Measurements from ENCODE around the gene NLRC3.

The NLRC3 gene

DNA sequence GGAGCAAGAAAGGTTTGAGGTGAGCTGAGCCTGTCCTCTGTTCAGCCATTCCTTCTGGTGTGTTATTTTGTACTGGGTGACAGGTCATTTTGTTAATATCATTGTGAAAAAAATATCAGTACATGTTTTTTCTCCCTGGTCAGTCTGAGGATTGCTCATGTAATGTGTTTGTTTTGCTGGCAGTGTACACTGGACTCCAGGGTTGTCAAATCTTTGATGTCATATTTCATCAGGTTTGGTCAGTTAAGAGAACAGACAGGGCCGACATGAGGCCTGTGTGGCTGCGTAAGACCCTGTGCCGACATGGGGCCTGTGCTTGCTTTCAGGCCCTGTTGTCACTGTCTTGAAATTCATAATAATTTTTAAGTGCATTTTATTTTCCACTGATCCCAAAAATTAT, 53.9 kb downstream of the NLRC3 start:
- H3K27ac ChIP-seq (ENCODE audit: low read depth, low read length), result no peak overlapping the region
- no peaks in the 10 kb centered on the region for H3K4me1 ChIP-seq (ENCODE audit: insufficient read depth, low read length)
- H3K27me3 ChIP-seq (ENCODE audit: insufficient read depth, low read length), result no peaks in the 10 kb centered on the region
- H3K4me3 ChIP-seq (ENCODE audit: low read length), result no peak overlapping the region
- H3K36me3 ChIP-seq (ENCODE audit: insufficient read depth, low read length), result peaks cover 57% of the 10 kb centered on the region
- H3K9me3 ChIP-seq (ENCODE audit: insufficient read depth, low read depth, low read length), result 0 out of 2 replicates have a peak, but pooled peaks cover 3% of the 10 kb centered on the region
- WGBS, result 96% methylated on average over 3 of the region's 3 CpGs
- H3K9ac ChIP-seq (ENCODE audit: low read depth, low read length), result no peak overlapping the region

DNA sequence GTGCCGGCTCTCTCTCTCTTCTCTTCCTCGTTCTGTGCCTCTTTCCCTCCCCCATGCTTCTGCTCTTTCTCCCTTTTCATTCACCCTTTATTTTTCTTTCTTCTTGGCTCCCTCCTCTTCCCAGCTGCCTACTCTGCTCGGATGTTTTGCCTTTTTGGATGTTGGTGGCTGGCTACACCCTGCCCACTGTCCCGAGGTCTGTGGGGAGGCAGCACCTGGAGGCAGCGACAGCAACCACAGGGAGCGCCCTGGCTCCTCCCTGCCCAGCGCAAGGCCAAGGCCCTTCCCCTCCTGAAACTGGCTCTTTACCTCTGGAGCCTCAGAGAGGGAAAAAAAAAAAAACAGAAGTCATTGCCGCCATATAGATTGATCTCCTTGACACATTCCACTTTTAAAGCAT, 56.4 kb downstream of the NLRC3 start:
- Histone ChIP-seq H3K4me3 (ENCODE audit: low read length) (no peak overlapping the region), H3K9ac (ENCODE audit: low read depth, low read length) (no peak overlapping the region), H3K27me3 (ENCODE audit: insufficient read depth, low read length) (no peaks in the 10 kb centered on the region), H3K36me3 (ENCODE audit: insufficient read depth, low read length) (peaks cover 53% of the 10 kb centered on the region), H3K9me3 (ENCODE audit: insufficient read depth, low read depth, low read length) (no peaks in the 10 kb centered on the region), H3K27ac (ENCODE audit: low read depth, low read length) (no peak overlapping the region), H3K4me1 (ENCODE audit: insufficient read depth, low read length) (no peaks in the 10 kb centered on the region)
- 75% methylated on average over 8 of the region's 8 CpGs for WGBS

DNA sequence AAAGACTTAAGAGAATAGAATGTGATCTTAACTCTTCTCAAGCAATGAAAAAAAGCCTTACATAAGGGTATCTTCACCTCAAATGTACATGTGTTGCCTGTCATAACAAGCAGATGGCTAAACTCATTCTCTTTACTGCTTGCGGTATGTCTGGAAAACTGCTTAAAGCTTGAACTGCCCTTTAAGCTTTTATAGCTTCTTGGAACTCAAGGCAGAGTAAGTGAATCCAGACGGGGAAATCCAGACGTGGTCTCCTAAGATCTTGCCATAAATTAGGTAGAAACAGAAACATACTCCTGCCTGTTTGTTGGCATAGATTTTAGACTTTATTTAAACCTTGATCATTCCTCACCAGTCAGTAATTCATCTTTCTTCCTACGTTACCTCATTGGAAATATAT, 56.8 kb downstream of the NLRC3 start:
- no peak overlapping the region for H3K27ac ChIP-seq (ENCODE audit: low read depth, low read length)
- H3K36me3 ChIP-seq (ENCODE audit: insufficient read depth, low read length), result peaks cover 57% of the 10 kb centered on the region
- H3K27me3 ChIP-seq (ENCODE audit: insufficient read depth, low read length), result no peaks in the 10 kb centered on the region
- no peak overlapping the region for H3K9ac ChIP-seq (ENCODE audit: low read depth, low read length)
- H3K9me3 ChIP-seq (ENCODE audit: insufficient read depth, low read depth, low read length), result no peaks in the 10 kb centered on the region
- WGBS, result 95% methylated on average over 4 of the region's 4 CpGs
- H3K4me3 ChIP-seq (ENCODE audit: low read length), result no peak overlapping the region
- H3K4me1 ChIP-seq (ENCODE audit: insufficient read depth, low read length), result no peaks in the 10 kb centered on the region

DNA sequence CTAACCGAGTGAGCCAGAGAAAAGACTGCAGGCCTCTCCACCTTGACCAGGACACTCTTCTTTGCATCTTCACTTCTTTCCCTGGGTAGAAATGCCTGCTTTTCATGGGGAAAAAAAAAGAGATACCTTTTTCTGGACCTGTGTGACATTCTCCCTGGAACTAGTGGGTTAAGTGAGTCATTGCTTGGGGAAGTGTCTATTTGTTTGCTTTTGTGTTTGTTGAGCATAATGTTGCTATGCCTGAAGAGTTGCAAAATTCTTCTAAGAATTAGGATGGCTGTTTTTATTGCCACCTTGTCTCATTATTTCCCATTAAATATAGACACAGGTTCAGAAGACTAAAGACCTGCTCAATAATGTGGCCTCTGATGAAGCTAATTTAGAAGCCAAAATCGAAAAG, 57.6 kb downstream of the NLRC3 start:
- no peaks in the 10 kb centered on the region for H3K4me1 ChIP-seq (ENCODE audit: insufficient read depth, low read length)
- H3K9me3 ChIP-seq (ENCODE audit: insufficient read depth, low read depth, low read length), result no peaks in the 10 kb centered on the region
- no peak overlapping the region for H3K4me3 ChIP-seq (ENCODE audit: low read length)
- WGBS, result 95% methylated on average over 2 of the region's 2 CpGs
- no peak overlapping the region for H3K27ac ChIP-seq (ENCODE audit: low read depth, low read length)
- no peaks in the 10 kb centered on the region for H3K27me3 ChIP-seq (ENCODE audit: insufficient read depth, low read length)
- H3K36me3 ChIP-seq (ENCODE audit: insufficient read depth, low read length), result peaks cover 61% of the 10 kb centered on the region
- no peak overlapping the region for H3K9ac ChIP-seq (ENCODE audit: low read depth, low read length)

DNA sequence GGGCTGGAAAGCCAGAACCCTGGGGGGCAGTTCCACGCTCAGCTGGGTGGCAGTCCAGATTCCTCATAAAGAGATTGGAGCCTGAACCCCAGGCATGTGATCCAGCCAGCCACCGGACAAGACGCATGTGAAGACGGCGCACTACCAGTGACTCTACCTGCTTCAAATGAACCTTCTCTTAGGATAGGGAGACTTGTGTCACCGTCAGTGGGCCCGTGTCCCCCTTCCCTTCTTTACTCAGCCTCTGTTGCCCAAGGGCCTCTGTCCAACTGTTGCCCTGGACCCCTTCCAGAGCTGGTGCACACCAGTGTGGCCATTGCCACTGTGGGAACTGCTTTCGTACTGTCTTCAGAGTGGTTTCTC, 58.2 kb downstream of the NLRC3 start:
- no peak overlapping the region for H3K9ac ChIP-seq (ENCODE audit: low read depth, low read length)
- no peak overlapping the region for H3K4me3 ChIP-seq (ENCODE audit: low read length)
- H3K27ac ChIP-seq (ENCODE audit: low read depth, low read length), result no peak overlapping the region
- H3K4me1 ChIP-seq (ENCODE audit: insufficient read depth, low read length), result no peaks in the 10 kb centered on the region
- no peaks in the 10 kb centered on the region for H3K9me3 ChIP-seq (ENCODE audit: insufficient read depth, low read depth, low read length)
- WGBS, result 96% methylated on average over 8 of the region's 8 CpGs
- peaks cover 64% of the 10 kb centered on the region for H3K36me3 ChIP-seq (ENCODE audit: insufficient read depth, low read length)
- H3K27me3 ChIP-seq (ENCODE audit: insufficient read depth, low read length), result no peaks in the 10 kb centered on the region

DNA sequence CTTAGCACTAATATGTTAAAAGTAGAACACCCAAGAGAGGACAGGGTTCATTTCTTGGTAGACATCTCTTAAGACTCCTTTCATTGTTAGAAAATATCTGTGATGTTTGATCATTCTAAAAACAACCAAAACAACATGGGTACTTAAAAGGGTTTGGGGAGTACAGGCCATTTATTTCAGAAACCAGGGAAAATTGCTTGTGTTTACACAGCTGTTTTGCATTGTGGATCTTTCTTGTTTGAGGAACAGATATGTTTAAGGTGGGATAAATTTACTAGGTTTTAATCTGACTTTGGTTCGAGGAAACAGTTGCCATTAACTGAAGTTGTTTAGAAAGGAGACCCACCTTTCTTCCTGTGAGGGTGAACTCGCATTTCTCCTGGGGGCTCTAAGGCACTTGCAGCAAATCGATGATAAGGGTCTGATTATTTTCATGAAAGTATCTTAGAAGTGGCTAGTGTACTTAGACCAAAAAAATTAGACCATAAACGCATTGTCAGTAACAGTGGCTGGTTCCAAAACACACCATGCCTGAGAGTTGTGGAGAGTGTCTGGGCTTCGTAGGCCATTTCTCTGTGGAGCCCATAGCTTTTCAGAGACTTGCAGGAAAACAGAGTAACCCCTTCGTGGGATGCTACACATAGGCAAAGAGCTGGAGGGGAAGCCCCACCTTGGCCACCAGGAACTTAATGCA, 58.8 kb downstream of the NLRC3 start:
- no peak overlapping the region for H3K27ac ChIP-seq (ENCODE audit: low read depth, low read length)
- no peaks in the 10 kb centered on the region for H3K27me3 ChIP-seq (ENCODE audit: insufficient read depth, low read length)
- no peak overlapping the region for H3K4me3 ChIP-seq (ENCODE audit: low read length)
- peaks cover 64% of the 10 kb centered on the region for H3K36me3 ChIP-seq (ENCODE audit: insufficient read depth, low read length)
- WGBS, result 93% methylated on average over 6 of the region's 6 CpGs
- no peaks in the 10 kb centered on the region for H3K4me1 ChIP-seq (ENCODE audit: insufficient read depth, low read length)
- no peaks in the 10 kb centered on the region for H3K9me3 ChIP-seq (ENCODE audit: insufficient read depth, low read depth, low read length)
- no peak overlapping the region for H3K9ac ChIP-seq (ENCODE audit: low read depth, low read length)

DNA sequence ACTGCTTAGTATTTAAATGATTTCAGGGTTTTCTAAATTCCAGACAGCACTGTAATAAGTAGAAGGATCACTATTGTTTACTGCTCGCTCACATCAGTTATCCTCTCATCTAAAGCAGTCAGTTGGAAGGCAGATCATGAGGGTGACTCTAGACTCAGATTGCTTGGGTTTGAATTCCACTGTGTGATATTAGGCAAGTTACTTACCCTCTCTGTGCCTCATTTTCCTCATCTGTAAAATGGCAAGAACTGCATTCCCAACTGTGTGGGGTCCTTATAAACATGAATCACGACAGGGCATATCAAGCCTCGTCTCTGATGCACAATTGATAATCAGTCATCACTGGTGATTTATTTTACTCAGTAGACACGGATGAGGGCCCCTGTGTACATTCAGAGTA, 61.3 kb downstream of the NLRC3 start:
- peaks cover 68% of the 10 kb centered on the region for H3K36me3 ChIP-seq (ENCODE audit: insufficient read depth, low read length)
- no peaks in the 10 kb centered on the region for H3K4me1 ChIP-seq (ENCODE audit: insufficient read depth, low read length)
- 98% methylated on average over 4 of the region's 4 CpGs for WGBS

DNA sequence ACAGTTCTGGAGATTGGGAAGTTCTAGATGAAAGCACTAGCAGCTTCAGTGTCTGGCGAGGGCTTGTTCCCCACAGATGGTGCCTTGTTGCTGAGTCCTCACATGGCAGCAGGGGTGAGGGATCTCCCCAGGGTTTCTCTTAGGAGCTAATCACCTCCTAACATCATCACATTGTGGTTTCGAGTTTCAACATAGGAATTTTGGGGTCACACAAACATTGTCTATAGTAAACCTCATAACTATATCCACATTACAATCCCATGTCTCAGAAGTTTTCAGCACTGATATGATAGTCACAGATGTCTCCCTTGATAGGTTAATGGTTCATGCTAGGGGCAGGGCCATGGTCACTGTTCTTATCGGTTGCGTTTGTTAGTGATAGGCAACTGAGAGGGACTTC, 62.6 kb downstream of the NLRC3 start:
- Histone ChIP-seq H3K36me3 (ENCODE audit: insufficient read depth, low read length) (peaks cover 67% of the 10 kb centered on the region), H3K27ac (ENCODE audit: low read depth, low read length) (no peak overlapping the region), H3K9ac (ENCODE audit: low read depth, low read length) (no peak overlapping the region), H3K4me3 (ENCODE audit: low read length) (no peak overlapping the region), H3K9me3 (ENCODE audit: insufficient read depth, low read depth, low read length) (no peaks in the 10 kb centered on the region), H3K4me1 (ENCODE audit: insufficient read depth, low read length) (no peaks in the 10 kb centered on the region), H3K27me3 (ENCODE audit: insufficient read depth, low read length) (no peaks in the 10 kb centered on the region)
- 96% methylated on average over 4 of the region's 4 CpGs for WGBS

More for the DNA sequence above, 61.3 kb downstream of the NLRC3 start:
- H3K27ac ChIP-seq (ENCODE audit: low read depth, low read length), result no peak overlapping the region
- no peak overlapping the region for H3K4me3 ChIP-seq (ENCODE audit: low read length)
- H3K9ac ChIP-seq (ENCODE audit: low read depth, low read length), result no peak overlapping the region
- H3K9me3 ChIP-seq (ENCODE audit: insufficient read depth, low read depth, low read length), result no peaks in the 10 kb centered on the region
- H3K27me3 ChIP-seq (ENCODE audit: insufficient read depth, low read length), result no peaks in the 10 kb centered on the region

DNA sequence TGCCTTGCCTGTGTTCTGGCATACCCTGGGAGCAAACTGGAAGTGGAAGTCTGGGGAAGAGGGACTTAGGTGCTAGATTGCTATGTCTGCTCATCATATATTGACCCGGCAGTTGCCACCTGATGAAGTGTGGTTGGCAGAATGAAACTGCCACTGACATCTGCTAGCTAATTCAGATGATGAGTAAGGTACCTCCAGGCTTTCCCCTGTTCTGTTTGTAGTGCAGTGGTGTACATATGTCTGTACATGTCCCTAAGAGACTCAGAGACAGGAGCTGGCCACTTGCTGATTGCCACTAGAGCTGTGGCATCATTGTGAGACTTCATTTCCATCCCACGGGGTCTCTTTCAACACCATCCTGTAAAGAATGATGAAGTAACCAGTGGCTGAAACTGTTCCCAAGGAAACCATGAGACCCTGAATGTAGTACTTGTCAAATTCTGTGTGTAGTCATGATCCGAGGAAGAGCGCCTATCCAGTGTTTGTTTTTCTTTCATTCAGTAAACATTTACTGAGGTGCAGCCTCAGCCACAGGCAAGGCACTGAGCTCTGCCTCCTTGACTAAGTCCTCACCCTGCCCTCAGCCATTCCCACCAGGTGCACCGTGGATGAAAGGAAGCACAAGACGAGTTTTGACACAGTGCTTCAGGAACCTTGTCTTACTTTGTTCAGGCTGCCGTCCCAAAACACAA, 63.2 kb downstream of the NLRC3 start:
- H3K4me3 ChIP-seq (ENCODE audit: low read length), result no peak overlapping the region
- peaks cover 68% of the 10 kb centered on the region for H3K36me3 ChIP-seq (ENCODE audit: insufficient read depth, low read length)
- H3K27ac ChIP-seq (ENCODE audit: low read depth, low read length), result no peak overlapping the region
- H3K27me3 ChIP-seq (ENCODE audit: insufficient read depth, low read length), result no peaks in the 10 kb centered on the region
- WGBS, result 94% methylated on average over 7 of the region's 7 CpGs
- H3K9ac ChIP-seq (ENCODE audit: low read depth, low read length), result no peak overlapping the region
- no peaks in the 10 kb centered on the region for H3K4me1 ChIP-seq (ENCODE audit: insufficient read depth, low read length)
- H3K9me3 ChIP-seq (ENCODE audit: insufficient read depth, low read depth, low read length), result no peaks in the 10 kb centered on the region

DNA sequence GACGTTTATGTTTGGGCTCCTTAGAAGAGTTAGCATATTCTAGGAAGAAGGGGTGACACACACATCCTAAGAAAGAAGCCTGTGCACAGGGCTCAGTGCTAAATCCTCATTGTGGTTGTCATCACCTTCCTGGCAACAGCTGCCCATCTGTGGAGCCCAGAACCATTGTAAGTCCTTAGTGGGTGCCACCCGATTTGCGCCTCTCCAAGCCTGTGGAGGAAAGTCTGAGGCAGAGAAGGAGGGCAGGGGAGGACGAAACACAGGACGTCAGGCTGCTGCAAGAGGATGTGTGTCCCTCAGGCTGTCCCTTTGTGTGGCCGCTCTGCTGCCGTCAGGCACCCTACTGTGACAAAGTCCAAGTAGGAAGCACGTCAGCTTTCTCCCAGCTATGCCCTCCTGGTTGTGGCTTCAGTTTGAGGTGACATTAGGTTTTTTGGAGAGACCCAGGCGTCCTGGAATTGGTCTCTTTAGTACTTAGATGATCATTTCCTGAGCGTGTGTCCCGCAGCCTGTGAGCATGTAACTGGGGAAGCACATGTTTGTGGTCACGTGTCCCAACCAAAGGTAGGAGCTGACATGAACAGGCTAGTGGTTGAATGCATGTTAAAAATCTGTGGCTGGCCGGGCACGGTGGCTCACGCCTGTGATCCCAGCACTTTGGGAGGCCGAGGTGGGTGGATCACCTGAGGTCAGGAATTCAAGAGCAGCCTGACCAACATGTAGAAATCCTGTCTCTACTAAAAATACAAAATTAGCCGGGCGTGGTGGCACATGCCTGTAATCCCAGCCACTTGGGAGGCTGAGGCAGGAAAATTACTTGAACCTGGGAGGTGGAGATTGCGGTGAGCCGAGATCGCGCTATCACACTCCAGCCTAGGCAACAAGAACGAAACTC, 65.7 kb downstream of the NLRC3 start:
- no peak overlapping the region for H3K9ac ChIP-seq (ENCODE audit: low read depth, low read length)
- H3K27ac ChIP-seq (ENCODE audit: low read depth, low read length), result no peak overlapping the region
- no peaks in the 10 kb centered on the region for H3K9me3 ChIP-seq (ENCODE audit: insufficient read depth, low read depth, low read length)
- H3K27me3 ChIP-seq (ENCODE audit: insufficient read depth, low read length), result no peaks in the 10 kb centered on the region
- H3K4me1 ChIP-seq (ENCODE audit: insufficient read depth, low read length), result no peaks in the 10 kb centered on the region
- H3K36me3 ChIP-seq (ENCODE audit: insufficient read depth, low read length), result peaks cover 72% of the 10 kb centered on the region
- WGBS, result 94% methylated on average over 23 of the region's 23 CpGs
- H3K4me3 ChIP-seq (ENCODE audit: low read length), result no peak overlapping the region

DNA sequence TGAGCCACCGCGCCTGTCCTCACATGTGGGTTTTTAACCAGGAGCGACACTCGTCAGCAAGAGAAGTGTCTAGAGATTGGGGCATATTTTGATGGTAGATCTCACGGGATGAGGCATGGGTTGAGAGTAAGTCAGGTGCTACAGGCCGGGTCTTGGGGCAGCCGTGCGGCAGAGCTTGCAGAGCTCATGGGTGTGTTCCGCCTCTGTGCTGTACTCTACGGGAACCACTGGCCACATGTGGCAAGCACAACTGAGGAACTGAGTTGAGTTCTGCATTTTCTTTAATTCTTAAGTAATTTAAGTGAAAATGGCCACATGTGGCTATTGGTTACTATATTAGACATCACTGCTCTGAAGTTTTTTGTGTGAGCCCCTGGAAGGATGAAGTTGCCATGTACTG, 66.8 kb downstream of the NLRC3 start:
- Histone ChIP-seq H3K4me1 (ENCODE audit: insufficient read depth, low read length) (no peaks in the 10 kb centered on the region), H3K27ac (ENCODE audit: low read depth, low read length) (no peak overlapping the region), H3K4me3 (ENCODE audit: low read length) (no peak overlapping the region), H3K9me3 (ENCODE audit: insufficient read depth, low read depth, low read length) (no peaks in the 10 kb centered on the region), H3K36me3 (ENCODE audit: insufficient read depth, low read length) (peaks cover 71% of the 10 kb centered on the region), H3K9ac (ENCODE audit: low read depth, low read length) (no peak overlapping the region), H3K27me3 (ENCODE audit: insufficient read depth, low read length) (no peaks in the 10 kb centered on the region)
- WGBS, result 96% methylated on average over 10 of the region's 10 CpGs

All from HUES64 (cell line).